Memory B cell (primary cell): Measurements from ENCODE around the gene IKZF3.
A peak's percentile ranks its signal among the peaks of the same experiment; 100 is the strongest.

ENCODE experiments used
- ATAC-seq: fragments of 150-1000 bp; cut with Tn5 transposase; 2 replicates; pipeline ENCODE4 v1.10.0; 2021; ENCODE audit warnings: low read depth, mild to moderate bottlenecking, moderate library complexity
- DNase-seq, 2 donors: peaks; one replicate each; pipeline ENCODE4 v3.0.0; 2022; ENCODE audit warnings: low spot score in 2 of 2
- H3K27ac Mint-ChIP-seq: one replicate; pipeline ENCODE4 v1.8.0; 2022; ENCODE audit warnings: mild to moderate bottlenecking, moderate library complexity, mixed read lengths
- H3K27me3 Mint-ChIP-seq: one replicate; pipeline ENCODE4 v1.8.0; 2022; ENCODE audit warnings: mixed read lengths
- H3K36me3 Mint-ChIP-seq: one replicate; pipeline ENCODE4 v1.8.0; 2022; ENCODE audit warnings: mild to moderate bottlenecking, mixed read lengths
- H3K4me1 Mint-ChIP-seq: one replicate; pipeline ENCODE4 v1.8.0; 2022; ENCODE audit warnings: mixed read lengths
- H3K4me3 Mint-ChIP-seq: one replicate; pipeline ENCODE4 v1.8.0; 2022; ENCODE audit warnings: mild to moderate bottlenecking, moderate library complexity, mixed read lengths
- H3K9me3 Mint-ChIP-seq: one replicate; pipeline ENCODE4 v1.8.0; 2022; ENCODE audit warnings: mixed read lengths

The IKZF3 gene

DNA sequence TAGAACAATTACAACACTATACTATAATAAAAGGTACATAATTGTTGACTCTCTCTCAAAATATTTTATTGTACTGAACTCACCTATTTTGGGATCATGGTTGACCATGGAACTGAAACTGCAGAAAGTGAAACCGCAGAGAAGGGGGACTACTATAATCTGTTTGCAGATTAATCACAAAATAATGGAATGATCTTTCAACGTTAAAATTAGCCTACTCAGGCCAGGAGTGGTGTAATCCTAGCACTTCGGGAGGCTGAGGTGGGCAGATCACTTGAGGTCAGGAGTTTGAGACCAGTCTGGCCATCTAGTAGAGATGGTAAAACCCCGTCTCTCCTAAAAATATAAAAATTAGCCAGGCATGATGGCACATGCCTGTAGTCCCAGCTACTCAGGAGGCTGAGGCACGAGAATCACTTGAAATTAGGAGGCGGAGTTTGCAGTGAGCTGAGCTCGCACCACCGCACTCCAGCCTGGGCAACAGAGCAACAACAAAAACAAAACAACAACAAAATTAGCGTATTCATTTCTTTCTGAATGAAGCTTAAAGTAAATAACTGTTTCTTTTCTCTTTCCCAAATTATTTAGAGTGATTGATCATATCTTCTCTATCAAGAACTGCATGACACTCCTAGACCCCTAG lies 45.6 kb downstream of the IKZF3 start:
- ATAC-seq: peak; percentile 37
- peaks cover 42% of the 10 kb centered on the region for H3K4me1 Mint-ChIP-seq
- no peak for DNase-seq
- H3K27ac Mint-ChIP-seq: peak overlapping the region; percentile 88
- peaks cover 37% of the 10 kb centered on the region for H3K36me3 Mint-ChIP-seq
- H3K9me3 Mint-ChIP-seq: peaks cover 5% of the 10 kb centered on the region
- peak overlapping the region; percentile 68 for H3K4me3 Mint-ChIP-seq
- H3K27me3 Mint-ChIP-seq: no peaks in the 10 kb centered on the region

DNA sequence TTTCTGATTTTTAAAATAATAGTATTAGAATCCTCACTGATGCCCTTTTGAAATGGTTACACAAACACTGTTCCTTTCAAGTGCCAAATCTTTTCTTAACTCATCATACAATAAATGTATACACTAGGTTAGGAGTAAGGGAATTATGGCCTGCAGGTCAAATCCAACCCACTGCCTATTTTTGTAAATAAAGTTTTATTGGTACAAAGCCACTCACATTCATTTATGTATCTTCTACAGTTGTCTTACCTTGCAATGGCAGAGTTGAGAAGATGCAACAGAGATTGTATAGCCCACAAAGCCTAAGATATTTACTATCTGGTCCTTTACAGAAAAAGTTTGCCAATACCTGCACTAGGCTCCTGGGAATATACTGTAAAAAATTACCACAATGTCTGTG lies 47.8 kb downstream of the IKZF3 start:
- H3K27ac Mint-ChIP-seq: no peak overlapping the region
- H3K4me1 Mint-ChIP-seq: peaks cover 34% of the 10 kb centered on the region
- no peak overlapping the region for H3K4me3 Mint-ChIP-seq
- no peaks in the 10 kb centered on the region for H3K27me3 Mint-ChIP-seq
- no peak for ATAC-seq
- H3K9me3 Mint-ChIP-seq: no peaks in the 10 kb centered on the region
- peaks cover 30% of the 10 kb centered on the region for H3K36me3 Mint-ChIP-seq
- DNase-seq: no peak

DNA sequence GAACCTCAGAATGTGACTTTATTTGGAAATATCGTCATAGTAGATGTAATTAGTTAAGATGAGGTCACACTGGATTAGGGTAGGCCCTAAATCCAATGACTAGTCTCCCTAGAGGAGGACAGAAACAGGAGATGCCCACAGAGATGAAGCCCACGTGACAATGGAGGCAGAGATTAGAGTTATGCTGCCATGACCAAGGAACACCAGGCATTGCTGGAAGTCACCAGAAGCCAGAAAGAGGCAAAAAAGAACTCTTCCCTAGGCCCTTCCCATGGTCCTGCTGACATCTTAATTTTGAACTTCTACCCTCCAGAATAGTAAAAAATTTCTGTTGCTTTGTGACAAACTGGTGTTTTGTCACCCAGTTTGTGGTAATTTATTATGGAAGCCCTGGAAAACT lies 49.6 kb downstream of the IKZF3 start:
- DNase-seq (no peak), ATAC-seq (no peak)
- H3K9me3 Mint-ChIP-seq: no peaks in the 10 kb centered on the region
- no peaks in the 10 kb centered on the region for H3K27me3 Mint-ChIP-seq
- peaks cover 27% of the 10 kb centered on the region for H3K36me3 Mint-ChIP-seq
- peaks cover 25% of the 10 kb centered on the region for H3K4me1 Mint-ChIP-seq
- no peak overlapping the region for H3K4me3 Mint-ChIP-seq
- H3K27ac Mint-ChIP-seq: peak overlapping the region; percentile 86

DNA sequence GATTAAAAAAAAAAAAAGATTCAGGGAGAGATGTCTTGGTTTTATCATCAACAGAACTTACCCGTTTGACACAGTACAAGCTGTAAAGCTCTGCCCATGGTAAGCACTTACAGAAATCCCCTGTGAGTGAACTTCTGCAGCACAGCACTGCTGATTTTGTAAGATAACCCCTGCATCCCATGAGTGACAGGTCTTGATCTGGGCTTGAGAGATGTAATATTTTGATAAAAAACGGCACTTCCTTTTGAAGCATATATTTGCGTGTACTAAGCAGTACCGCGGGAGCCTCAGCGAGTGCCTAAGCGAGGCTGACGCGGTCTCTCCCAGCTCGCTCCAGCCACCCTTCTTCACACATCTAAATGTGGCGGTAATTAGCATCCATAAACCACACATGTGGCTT lies 50.5 kb downstream of the IKZF3 start:
- Mint-ChIP-seq H3K27me3 (no peaks in the 10 kb centered on the region), H3K36me3 (peaks cover 29% of the 10 kb centered on the region), H3K4me1 (peaks cover 31% of the 10 kb centered on the region), H3K27ac (peak overlapping the region; percentile 86), H3K9me3 (no peaks in the 10 kb centered on the region), H3K4me3 (no peak overlapping the region)
- ATAC-seq (peak; percentile 22), DNase-seq (no peak)

DNA sequence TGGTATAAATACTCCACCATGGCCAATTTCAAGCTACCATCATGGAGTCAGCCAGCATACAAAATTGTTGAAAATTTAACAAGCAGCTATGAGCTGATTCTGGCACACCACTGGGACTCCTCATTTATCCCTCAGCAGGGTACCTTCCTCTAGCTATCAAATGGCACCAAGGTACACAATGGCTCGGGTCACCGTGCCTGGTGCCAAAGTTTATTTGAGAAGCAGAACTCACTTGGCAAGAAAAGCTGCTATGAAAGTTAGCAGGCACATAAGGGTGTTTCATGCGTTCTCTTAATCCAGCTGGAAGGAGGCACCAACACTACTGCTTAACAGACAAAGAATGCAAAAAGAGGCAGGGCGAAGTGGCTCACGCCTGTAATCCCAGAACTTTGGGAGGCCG lies 51.6 kb downstream of the IKZF3 start:
- Mint-ChIP-seq H3K36me3 (peaks cover 27% of the 10 kb centered on the region), H3K4me3 (no peak overlapping the region), H3K9me3 (no peaks in the 10 kb centered on the region), H3K27ac (peak overlapping the region; percentile 63), H3K4me1 (peaks cover 30% of the 10 kb centered on the region), H3K27me3 (no peaks in the 10 kb centered on the region)
- no peak for DNase-seq
- ATAC-seq: no peak

DNA sequence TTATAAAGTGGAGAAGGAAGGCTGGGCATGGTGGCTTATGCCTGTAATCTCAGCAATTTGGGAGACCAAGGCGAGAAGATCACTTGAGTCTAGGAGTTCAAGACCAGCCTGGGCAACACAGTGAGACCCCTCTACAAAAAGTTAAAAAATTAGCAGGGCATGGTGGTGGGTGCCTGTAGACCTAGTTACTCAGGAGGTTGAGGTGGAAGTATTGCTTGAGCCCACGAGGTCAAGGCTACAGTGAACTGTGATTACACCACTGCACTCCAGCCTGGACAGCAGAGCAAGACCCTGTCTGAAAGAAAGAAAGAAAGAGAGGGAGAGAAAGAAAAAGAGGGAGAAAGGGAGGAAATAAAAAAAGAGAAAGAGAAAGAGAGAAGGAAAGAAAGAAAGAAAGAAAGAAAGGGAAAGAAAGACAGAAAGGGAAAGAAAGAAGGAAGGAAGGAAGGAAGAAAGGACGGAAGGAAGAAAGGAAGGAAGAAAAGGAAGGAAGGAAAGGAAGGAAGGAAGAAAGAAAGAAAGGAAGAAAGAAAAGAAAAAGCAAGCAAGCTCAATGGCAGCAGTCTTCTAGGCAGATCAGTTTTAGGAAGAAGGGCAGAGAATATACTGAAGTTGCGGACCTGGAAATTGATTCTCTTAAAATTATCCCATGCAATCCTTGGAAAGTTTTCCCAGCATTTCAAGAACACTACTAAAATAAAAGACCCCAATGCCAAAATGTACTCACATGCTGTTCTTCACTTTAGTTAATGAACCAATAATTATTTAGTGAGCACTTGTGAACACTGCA lies 53.0 kb downstream of the IKZF3 start:
- H3K36me3 Mint-ChIP-seq: peaks cover 27% of the 10 kb centered on the region
- no peaks in the 10 kb centered on the region for H3K27me3 Mint-ChIP-seq
- H3K9me3 Mint-ChIP-seq: no peaks in the 10 kb centered on the region
- ATAC-seq (no peak), DNase-seq (no peak)
- no peak overlapping the region for H3K4me3 Mint-ChIP-seq
- peak overlapping the region; percentile 66 for H3K27ac Mint-ChIP-seq
- H3K4me1 Mint-ChIP-seq: peaks cover 33% of the 10 kb centered on the region

DNA sequence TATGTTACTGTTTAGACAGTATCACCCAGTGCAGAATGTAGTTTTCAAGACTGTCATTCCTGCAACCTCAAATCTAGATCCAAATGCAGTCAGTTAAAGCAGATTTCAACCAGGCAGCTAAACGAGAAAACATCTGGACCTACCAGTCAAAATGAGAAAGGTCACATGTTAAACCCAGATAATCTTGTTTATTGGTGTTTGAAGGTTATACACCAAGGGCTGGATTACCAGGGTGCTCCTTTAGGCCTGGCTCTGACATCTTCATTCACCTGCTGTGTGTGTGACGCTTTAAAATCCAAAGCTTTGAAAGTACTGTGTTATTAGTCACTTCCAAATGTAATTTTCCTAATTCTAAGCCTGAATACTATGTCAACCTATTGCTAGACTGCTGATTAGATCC lies 54.9 kb downstream of the IKZF3 start:
- no peaks in the 10 kb centered on the region for H3K27me3 Mint-ChIP-seq
- H3K4me1 Mint-ChIP-seq: peaks cover 43% of the 10 kb centered on the region
- H3K4me3 Mint-ChIP-seq: no peak overlapping the region
- peaks cover 31% of the 10 kb centered on the region for H3K36me3 Mint-ChIP-seq
- no peaks in the 10 kb centered on the region for H3K9me3 Mint-ChIP-seq
- H3K27ac Mint-ChIP-seq: peak overlapping the region; percentile 35
- DNase-seq (no peak), ATAC-seq (no peak)

DNA sequence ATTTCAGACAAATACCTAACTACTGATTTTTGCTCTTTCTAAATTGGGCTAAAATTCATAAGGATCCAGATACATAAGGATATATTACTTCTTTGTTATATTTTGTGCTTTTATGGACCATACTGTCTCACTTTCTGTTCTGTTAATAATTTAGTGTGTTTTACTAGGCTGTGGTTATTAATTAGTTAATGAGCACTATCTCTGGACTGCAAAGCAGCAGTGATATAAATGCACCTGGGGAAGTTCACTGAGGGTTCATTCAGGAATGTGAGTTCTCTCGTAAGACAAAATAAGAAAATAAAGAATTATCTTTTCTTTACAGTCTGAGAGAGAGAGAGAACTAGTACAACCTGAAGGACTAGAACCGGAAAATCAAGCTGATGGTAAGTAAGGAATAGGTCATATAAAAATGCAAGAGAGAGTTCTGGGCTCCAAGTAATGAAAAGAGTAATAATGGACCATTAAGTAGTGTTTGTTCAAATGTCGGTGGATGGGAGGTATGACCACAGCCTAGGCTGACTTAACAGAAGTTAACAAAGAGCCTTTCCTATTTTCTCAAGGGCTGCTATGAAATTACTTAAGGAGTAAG lies 55.6 kb downstream of the IKZF3 start:
- peaks cover 40% of the 10 kb centered on the region for H3K4me1 Mint-ChIP-seq

DNA sequence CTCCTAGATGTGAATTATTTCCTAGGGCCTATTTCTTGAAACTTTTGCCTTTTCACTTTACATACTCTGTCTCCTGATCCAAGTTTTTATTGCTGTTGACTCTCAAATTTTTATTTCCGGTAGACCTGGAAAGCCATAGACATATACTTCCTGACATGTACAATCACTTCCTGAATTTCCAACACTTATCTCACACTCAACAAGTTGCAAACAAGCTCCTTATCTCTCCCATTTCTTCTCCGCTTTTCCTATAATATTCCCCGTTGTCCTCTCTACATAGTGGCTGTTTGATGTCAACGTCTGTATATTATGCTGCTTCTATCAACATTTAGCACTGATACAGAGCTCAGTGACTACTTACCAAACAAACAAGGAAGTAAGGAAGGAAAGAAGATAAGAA lies 59.3 kb downstream of the IKZF3 start:
- DNase-seq (no peak), ATAC-seq (no peak)
- Mint-ChIP-seq H3K4me3 (no peak overlapping the region), H3K27ac (peak overlapping the region; percentile 8), H3K9me3 (no peaks in the 10 kb centered on the region), H3K4me1 (peaks cover 38% of the 10 kb centered on the region), H3K36me3 (peaks cover 17% of the 10 kb centered on the region), H3K27me3 (no peaks in the 10 kb centered on the region)

More for the DNA sequence above, 55.6 kb downstream of the IKZF3 start:
- H3K9me3 Mint-ChIP-seq: no peaks in the 10 kb centered on the region
- peak overlapping the region; percentile 35 for H3K27ac Mint-ChIP-seq
- ATAC-seq: no peak
- H3K4me3 Mint-ChIP-seq: no peak overlapping the region
- no peak for DNase-seq
- H3K27me3 Mint-ChIP-seq: no peaks in the 10 kb centered on the region
- H3K36me3 Mint-ChIP-seq: peaks cover 24% of the 10 kb centered on the region

DNA sequence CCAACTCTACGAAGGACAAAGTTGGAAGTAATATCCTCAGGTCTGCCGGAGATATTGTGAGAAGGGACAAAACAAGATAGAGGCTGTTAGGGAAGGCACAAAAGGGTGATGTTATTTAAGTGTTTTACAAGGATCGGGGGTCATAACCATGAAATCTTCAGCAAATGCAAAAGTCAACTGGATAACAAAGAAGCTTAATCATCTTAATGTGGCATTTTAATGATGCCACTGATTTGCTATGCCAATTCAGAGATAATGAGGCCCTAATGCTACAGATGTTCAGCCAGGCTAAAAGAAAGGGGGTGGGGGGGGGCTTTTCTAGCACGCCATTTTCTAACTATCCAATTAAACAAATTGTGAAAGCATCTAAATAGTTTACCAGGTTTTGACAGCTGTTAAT lies 63.1 kb downstream of the IKZF3 start:
- H3K9me3 Mint-ChIP-seq: no peaks in the 10 kb centered on the region
- peaks cover 31% of the 10 kb centered on the region for H3K36me3 Mint-ChIP-seq
- DNase-seq: no peak
- H3K27ac Mint-ChIP-seq: peak overlapping the region; percentile 93
- no peak for ATAC-seq
- H3K4me1 Mint-ChIP-seq: peaks cover 45% of the 10 kb centered on the region
- H3K4me3 Mint-ChIP-seq: peak overlapping the region; percentile 57
- no peaks in the 10 kb centered on the region for H3K27me3 Mint-ChIP-seq

DNA sequence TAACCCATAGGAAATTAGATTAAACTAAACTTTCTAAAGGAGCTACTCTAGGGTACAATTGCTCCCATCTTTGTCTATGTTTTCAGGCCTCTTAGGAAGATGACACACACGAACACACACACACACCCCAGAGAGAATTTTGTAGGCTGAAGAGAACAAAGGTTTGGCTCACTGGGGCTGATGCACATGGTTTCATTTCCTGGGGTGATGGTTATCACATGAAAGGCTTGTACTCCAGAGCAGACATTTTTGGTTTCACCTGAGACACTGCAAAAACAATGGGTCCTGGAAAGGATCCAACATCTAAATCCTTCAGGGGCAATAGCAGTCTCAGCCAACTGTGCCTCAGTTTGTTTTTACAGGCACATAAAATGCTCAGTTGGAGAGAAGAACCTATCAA lies 63.6 kb downstream of the IKZF3 start:
- Mint-ChIP-seq H3K4me1 (peaks cover 43% of the 10 kb centered on the region), H3K9me3 (no peaks in the 10 kb centered on the region), H3K27me3 (no peaks in the 10 kb centered on the region), H3K27ac (peak overlapping the region; percentile 93), H3K4me3 (peak overlapping the region; percentile 57), H3K36me3 (peaks cover 30% of the 10 kb centered on the region)
- DNase-seq (no peak), ATAC-seq (peak; percentile 94)

DNA sequence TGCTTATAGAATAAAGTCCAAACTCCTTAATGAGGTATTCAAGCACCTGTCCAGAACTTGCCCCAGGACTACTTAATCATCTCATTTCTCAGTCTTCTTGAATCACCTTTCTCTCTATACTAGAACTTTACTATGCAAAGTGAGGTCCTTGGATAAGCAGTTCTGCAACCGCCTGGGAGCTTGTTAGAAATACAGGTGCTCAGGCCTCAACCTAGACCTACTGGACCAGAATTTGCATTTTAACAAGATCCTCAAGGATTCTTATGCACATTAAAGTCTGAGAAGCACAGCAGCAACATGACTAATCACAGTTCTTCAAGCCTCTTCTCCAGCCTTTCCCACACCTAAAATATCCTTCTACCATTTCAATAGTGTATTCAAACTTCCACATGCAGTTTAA lies 64.7 kb downstream of the IKZF3 start:
- Mint-ChIP-seq H3K27me3 (no peaks in the 10 kb centered on the region), H3K36me3 (peaks cover 23% of the 10 kb centered on the region), H3K4me1 (peaks cover 42% of the 10 kb centered on the region), H3K9me3 (no peaks in the 10 kb centered on the region), H3K27ac (peak overlapping the region; percentile 76), H3K4me3 (no peak overlapping the region)
- DNase-seq: no peak
- ATAC-seq: no peak

DNA sequence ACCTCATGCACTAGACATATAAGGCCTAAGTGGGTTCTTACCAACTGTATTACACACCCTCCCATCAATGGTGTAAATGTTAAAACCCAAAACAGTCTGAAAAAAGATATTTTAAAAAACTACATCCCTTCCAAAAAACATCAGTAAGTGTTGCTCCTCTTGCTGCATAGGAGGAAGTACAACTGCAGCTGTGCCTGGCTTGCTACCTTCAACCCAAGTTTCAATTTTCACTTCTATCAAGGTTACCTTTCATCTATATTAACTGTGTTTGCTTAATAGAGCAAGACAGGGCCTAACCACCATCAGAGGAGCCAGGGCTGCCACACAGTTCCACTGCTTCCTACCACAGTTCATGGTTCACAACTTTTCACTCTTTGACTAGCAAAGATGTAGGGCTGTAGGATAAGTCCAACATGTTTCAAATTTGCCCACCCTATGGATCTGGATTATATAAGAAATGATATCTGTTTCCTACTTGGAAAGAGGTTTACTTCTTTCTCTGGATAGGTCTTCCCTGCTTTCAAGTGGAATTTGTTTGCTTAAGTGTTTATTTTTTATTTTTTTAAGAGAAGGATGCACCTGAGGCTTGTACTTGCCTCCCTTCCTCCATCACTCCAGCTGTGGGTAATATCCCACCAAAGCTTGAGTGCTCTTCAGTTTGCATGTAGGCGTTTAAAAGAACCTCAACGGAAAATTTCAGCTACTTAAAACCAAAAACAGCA lies 69.7 kb downstream of the IKZF3 start:
- Mint-ChIP-seq H3K4me1 (peaks cover 52% of the 10 kb centered on the region), H3K4me3 (peak overlapping the region; percentile 56), H3K27ac (peak overlapping the region; percentile 87), H3K27me3 (no peaks in the 10 kb centered on the region), H3K9me3 (no peaks in the 10 kb centered on the region), H3K36me3 (peaks cover 30% of the 10 kb centered on the region)
- ATAC-seq (peak; percentile 96), DNase-seq (peak; percentile 30 to 67)

DNA sequence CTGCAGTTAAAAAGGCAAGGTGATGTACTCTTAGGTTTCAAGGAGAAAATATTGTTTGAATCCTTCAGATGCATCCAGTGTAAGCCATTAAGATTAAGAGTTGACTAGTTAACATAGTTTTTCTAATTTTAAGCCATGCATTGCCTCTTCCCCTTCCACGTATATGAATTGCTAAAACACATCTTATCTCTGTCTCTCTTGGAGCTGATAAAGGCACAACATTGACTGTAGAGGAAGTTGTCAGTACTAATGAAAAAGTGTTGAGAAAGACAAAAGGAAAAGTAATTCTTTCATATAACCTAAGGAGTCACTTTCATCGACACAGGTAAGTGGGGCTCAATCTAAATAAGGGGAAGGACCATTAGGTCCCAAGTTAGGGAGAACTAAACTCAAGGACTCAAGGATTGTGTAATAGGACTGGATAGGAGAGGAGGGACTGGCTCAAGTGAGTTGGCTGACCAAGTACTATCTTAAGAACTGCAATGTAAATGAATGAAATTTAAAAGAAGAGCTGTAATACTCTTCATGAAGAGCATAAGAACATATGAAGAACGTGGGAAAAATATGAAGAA lies 70.7 kb downstream of the IKZF3 start:
- Mint-ChIP-seq H3K9me3 (no peaks in the 10 kb centered on the region), H3K4me1 (peaks cover 44% of the 10 kb centered on the region), H3K27me3 (no peaks in the 10 kb centered on the region), H3K4me3 (peak overlapping the region; percentile 82), H3K27ac (peak overlapping the region; percentile 87), H3K36me3 (peaks cover 30% of the 10 kb centered on the region)
- DNase-seq: no peak
- no peak for ATAC-seq
